Measurements from ENCODE around the gene PAK3. TPM values are rescaled to one million over a fixed set of nuclear protein-coding genes. Genes with fewer than 3 reads are reported as not detected.

PAK3 gene
- total and polyA plus RNA-seq, 9 of the 15 experiments (the other 6 are each of a cell fraction or from before 2014, with no cell fraction given), result not detected

DNA sequence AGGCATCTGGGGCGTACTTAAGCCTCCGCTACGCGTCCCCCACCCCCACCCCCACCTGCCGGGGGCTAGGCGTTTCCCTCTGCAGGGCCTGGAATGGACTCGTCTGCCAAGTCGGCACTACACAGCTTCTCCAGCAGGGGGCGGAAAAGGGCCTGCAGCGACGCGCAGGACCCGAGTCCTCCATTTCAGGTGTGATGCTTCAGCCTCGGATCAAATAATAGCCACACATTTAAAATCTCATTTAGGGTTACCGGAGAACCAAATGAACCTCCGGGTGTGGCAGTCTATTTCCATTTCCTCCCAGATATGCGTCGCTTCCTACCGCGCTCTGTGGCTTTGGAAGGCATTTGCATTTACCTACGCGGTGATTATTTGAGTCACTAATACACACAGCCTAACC lies 2.9 kb downstream of the PAK3 start:
- H3K27me3 ChIP-seq (ENCODE audit: control insufficient read depth in 2 of 2, insufficient read depth in 2 of 2, low read length in 2 of 2), result no peaks in the 10 kb centered on the region
- intact Hi-C loops (cut with micrococcal nuclease), result loop anchor here (10.0 kb wide), 2 partner anchors 104 to 146 kb away; no protein-coding TSS in a partner anchor
- peaks cover 0 to 6% of the 10 kb centered on the region in 2 experiments; a peak in 1 of 5 replicates for H3K4me1 ChIP-seq (replicated peaks in 1 of 2; ENCODE audit: control insufficient read depth in 2 of 2, insufficient read depth in 2 of 2, low read length in 2 of 2)
- 8% methylated on average over 15 of the region's 22 CpGs for WGBS (ENCODE audit: insufficient coverage, low coverage, missing lambda C conversion rate)
- H3K9me3 ChIP-seq (replicated peaks; ENCODE audit: control insufficient read depth, insufficient read depth, low read depth, low read length), result no peaks in the 10 kb centered on the region
- in situ Hi-C loops (cut with MboI), result no loop called here
- H3K9me1 ChIP-seq (ENCODE audit: control insufficient read depth, insufficient read depth, low read length), result no peaks in the 10 kb centered on the region
- no peak overlapping the region for H3K9ac ChIP-seq (ENCODE audit: insufficient read depth in 1 of 2, low read depth in 2 of 2, low read length in 2 of 2)
- TF ChIP-seq CREM (IDR thresholded peaks at IDR 0.05; ENCODE audit: low read depth), result peak; percentile 43; the same call in 1 of the 2 replicates
- TF ChIP-seq PYGO2 (tag; IDR thresholded peaks at IDR 0.05), result no peak
- peak in 1 of 2 experiments; percentile 29; a peak in 1 of 4 replicates for TF ChIP-seq RAD21 (CRISPR knock-in tag; conservative IDR thresholded peaks at IDR 0.05 in 1 of 2, IDR thresholded peaks at IDR 0.05 in 1 of 2)
- peak; percentile 59 to 77 (median 68) for TF ChIP-seq CTCF (IDR thresholded peaks at IDR 0.05 in 2 of 3, conservative IDR thresholded peaks at IDR 0.05 in 1 of 3; ENCODE audit: insufficient read depth in 2 of 3, low read depth in 1 of 3, low read length in 3 of 3)
- peak; percentile 20; the same call in 1 of the 2 replicates for TF ChIP-seq SMC3 (conservative IDR thresholded peaks at IDR 0.05; ENCODE audit: insufficient read depth, low read depth, low read length)
- peak in 1 of 3 experiments; percentile 33 for TF ChIP-seq YY1 (IDR thresholded peaks at IDR 0.05; ENCODE audit: borderline replicate concordance in 1 of 3, control insufficient read depth in 1 of 3, extremely low read depth in 1 of 3, insufficient read depth in 3 of 3, insufficient read length in 1 of 3, insufficient replicate concordance in 2 of 3, low read depth in 1 of 3, low read length in 2 of 3)
- TF ChIP-seq, protein P1, sequence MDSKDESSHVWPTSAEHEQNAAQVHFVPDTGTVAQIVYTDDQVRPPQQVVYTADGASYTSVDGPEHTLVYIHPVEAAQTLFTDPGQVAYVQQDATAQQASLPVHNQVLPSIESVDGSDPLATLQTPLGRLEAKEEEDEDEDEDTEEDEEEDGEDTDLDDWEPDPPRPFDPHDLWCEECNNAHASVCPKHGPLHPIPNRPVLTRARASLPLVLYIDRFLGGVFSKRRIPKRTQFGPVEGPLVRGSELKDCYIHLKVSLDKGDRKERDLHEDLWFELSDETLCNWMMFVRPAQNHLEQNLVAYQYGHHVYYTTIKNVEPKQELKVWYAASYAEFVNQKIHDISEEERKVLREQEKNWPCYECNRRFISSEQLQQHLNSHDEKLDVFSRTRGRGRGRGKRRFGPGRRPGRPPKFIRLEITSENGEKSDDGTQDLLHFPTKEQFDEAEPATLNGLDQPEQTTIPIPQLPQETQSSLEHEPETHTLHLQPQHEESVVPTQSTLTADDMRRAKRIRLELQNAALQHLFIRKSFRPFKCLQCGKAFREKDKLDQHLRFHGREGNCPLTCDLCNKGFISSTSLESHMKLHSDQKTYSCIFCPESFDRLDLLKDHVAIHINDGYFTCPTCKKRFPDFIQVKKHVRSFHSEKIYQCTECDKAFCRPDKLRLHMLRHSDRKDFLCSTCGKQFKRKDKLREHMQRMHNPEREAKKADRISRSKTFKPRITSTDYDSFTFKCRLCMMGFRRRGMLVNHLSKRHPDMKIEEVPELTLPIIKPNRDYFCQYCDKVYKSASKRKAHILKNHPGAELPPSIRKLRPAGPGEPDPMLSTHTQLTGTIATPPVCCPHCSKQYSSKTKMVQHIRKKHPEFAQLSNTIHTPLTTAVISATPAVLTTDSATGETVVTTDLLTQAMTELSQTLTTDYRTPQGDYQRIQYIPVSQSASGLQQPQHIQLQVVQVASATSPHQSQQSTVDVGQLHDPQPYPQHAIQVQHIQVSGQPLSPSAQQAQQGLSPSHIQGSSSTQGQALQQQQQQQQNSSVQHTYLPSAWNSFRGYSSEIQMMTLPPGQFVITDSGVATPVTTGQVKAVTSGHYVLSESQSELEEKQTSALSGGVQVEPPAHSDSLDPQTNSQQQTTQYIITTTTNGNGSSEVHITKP (IDR thresholded peaks at IDR 0.05; ENCODE audit: partially characterized antibody), result peak; percentile 81
- TF ChIP-seq CTCFL (IDR thresholded peaks at IDR 0.05; ENCODE audit: borderline replicate concordance, insufficient read depth, low read depth, low read length, poor library complexity, severe bottlenecking), result peak; percentile 37
- no peak for TF ChIP-seq ETV1 (tag; conservative IDR thresholded peaks at IDR 0.05; ENCODE audit: low read depth)
- ChIA-PET POLR2A (interaction anchor here (0.6 kb wide), 1 partner anchor 17 kb away, joined by 4 read pairs; no protein-coding TSS in a partner anchor), CTCF (ENCODE audit: low intra/inter-chr PET ratio) (interaction anchor here (0.9 kb wide), 1 partner anchor 348 kb away, joined by 3 read pairs; no protein-coding TSS in a partner anchor)
- no TSS peak for BruUV-seq (replicated peaks)
- H2AFZ ChIP-seq (ENCODE audit: low read depth, low read length), result peak overlapping the region; percentile 24; the same call in 1 of the 2 replicates
- ATAC-seq (peak; percentile 92), DNase-seq (ENCODE audit: extremely low read depth in 1 of 4, low spot score in 3 of 4) (peak; percentile 55 to 69 (median 64)), FAIRE-seq (no peak)
- H3K4me2 ChIP-seq (ENCODE audit: insufficient read depth, low read length), result peak overlapping the region; percentile 18; the same call in 1 of the 2 replicates
- H3K36me3 ChIP-seq (ENCODE audit: control insufficient read depth, insufficient read depth, low read length), result no peaks in the 10 kb centered on the region
- no peak overlapping the region for H3K4me3 ChIP-seq
- H3K27ac ChIP-seq (ENCODE audit: extremely low read depth, low read depth, low read length), result no peak overlapping the region
- H3K79me2 ChIP-seq (ENCODE audit: control insufficient read depth, insufficient read depth, low read length), result no peaks in the 10 kb centered on the region
- no peaks in the 10 kb centered on the region for H4K20me1 ChIP-seq (replicated peaks; ENCODE audit: control insufficient read depth, insufficient read depth, low read length)
